HG02973 (cell line): ENCODE results near the gene TRIM31.

Source experiments
- ATAC-seq: cut with Tn5 transposase; IDR thresholded peaks from one replicate; pipeline ENCODE4 v1.9.1; 2021; ENCODE audit warnings: moderate library complexity; ENCODE audit not compliant: unreplicated experiment

Gene TRIM31, protein sequence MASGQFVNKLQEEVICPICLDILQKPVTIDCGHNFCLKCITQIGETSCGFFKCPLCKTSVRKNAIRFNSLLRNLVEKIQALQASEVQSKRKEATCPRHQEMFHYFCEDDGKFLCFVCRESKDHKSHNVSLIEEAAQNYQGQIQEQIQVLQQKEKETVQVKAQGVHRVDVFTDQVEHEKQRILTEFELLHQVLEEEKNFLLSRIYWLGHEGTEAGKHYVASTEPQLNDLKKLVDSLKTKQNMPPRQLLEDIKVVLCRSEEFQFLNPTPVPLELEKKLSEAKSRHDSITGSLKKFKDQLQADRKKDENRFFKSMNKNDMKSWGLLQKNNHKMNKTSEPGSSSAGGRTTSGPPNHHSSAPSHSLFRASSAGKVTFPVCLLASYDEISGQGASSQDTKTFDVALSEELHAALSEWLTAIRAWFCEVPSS

DNA sequence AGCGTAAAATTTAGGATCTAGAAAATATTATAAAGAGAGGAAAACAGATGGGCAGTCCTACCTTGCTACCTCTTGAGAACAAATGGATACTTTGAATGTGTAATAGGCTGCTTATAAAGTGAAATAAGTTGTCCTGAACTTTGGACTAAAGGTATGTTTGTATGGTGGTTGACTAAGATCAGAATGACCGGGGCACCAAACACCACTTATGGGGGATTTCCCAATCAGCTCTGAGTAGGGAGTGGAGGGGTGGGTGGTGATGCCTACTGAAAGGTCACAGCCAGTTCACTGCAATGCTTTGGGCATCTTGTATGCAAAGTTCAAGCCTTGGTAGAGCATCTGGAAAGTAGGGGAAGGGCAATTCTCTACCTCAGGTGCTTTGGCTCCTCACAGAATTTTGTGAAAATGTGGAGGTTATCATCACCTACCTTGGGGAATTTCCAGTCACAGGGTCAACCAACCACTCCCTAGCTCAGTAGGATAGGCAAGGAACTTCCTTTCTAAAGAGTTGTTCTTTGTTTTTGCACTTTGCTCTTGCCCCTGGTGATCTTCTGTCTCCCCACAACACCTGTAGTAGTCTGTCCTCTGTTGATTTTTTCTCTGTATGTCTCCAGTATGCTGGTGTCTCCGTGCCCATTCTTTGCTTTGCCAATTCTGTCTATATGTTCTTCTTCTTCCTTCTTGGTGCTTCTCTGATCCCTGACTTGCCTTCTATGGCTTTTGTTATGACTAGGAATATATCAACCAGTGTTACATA is at the start of gene TRIM31:
TRIM31 (minus strand) TSS at position 88 of the 757 bp plus-strand sequence. CDS start 285 bp downstream, outside the sequence.
- no peak for ATAC-seq

- no peak for ATAC-seq
Measured at GRCh38 chr6:30162265-30163089, 49.6 kb upstream of the TRIM31 start.

DNA sequence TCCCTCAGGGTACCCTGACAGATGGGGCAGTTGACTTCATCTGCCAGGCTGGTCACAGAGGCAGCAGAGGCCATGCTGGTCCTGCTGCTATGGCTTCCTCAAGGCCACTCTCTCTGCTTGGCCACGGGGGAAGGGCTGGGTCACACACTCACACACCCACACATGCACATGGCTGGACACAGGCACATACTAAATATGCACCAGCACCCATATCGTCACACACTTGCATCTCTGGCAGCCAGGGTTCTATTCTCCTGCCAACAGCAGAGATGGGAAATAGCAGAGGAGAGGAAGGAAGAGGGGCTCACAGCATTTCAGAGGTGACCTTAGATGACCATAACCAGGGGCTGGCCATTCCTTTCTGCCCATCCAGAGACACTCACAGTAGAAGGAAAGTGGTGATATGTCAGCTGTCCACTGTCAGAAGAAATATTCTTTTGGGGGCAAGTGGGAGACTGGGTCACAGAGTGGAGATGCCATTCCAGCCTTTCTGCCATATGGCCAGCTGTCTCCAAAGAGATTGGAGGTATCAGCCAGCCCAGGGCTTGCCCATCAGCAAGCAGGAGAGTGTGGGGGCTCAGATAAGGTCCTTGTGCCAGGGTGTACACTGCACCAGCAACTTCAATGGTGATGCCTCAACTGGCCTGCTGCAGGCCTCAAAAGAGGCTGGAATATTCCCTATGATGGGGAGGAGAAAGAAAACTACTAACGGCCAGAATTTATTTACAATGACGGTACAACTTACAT is 48.1 kb upstream of the TRIM31 start, which contains the start of gene TRIM10:
TRIM10 (minus strand) TSS at position 427 of the 747 bp plus-strand sequence; CDS start at position 74, 353 bp downstream.
- no peak for ATAC-seq

DNA sequence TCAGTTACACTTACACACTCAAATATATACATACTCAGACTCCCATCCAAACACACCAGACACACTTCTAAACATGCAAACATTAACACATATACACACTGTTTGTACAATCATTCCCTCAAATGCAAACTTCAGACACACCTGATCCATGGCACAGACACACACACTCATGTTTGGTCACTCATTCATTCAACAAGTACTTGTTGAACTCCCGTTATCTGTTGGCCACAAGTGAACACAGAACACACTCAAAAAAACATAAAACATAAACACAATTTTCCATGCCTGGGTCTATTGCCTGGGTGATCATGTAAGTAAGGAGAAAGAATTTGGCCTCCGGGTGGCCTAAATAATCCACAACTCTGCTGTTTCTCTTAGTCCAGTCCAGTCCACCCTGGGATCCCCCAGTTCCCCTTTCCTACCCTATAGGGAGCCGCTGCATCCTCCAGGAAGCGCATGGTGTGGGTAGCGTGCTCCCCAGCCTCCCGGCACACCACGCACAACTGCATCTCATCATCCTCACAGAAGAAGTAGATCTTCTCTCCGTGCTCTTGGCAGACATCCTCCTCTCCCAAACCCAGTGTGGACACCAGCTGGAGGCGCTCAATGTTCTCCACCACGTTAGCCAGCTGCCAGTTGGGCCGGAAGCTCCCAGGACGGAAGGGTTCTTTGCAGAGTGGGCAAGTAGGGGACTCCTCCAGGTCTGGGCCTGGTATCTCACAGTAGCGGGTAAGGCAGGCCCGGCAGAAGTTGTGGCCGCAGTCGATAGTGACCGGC is 47.3 kb upstream of the TRIM31 start:
- no peak for ATAC-seq

DNA sequence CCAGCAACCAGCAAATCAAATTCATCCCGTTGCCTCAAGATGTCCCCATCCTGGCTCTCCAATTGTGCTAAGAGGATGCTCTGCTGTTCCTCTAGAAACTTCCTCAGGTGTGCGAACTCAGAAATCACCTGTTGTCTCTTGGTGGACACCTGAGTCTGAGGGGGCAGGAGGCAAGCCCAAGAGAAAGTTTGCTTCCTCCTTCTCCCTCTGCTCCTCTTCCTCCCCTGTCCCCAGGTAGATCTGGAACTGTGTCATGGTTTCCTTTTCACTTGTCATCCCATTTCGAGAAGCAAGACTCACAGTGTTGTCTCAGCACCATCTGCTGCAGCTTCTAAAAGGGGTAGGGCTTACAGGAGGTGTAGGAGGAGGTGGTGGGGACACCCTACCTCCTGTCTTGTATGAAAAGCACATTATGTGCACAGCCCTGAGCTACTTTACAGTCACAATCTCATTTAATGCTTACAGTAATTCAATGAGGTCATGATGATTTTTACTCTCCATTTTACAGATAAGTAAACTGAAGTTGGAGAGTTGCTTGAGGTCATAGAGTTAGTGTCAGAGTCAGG is 45.7 kb upstream of the TRIM31 start:
- ATAC-seq: no peak

- no peak for ATAC-seq
Measured at GRCh38 chr6:30157999-30158398, 45.1 kb upstream of the TRIM31 start.

- no peak for ATAC-seq
Measured at GRCh38 chr6:30157581-30157980, 44.7 kb upstream of the TRIM31 start.

DNA sequence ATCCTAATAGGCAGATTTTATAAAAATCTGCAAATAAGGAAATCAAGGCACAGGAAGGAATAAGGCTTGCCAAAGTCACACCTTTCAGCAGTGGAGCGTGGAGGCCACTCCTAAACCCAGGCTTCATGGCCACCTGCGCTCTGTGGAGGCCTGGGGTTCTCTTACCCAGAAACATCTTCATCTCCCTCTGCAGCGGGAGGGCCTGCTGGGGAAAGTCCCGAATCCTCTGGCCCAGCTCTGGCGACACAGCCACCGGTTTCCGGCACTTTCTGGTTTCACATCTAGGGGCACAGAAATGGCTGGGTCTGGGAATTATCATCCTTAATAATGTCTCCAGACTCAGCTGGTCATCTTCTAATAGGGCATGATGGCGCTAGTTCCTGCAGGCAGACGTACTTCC is 43.9 kb upstream of the TRIM31 start:
- ATAC-seq: no peak

GRCh38 chr6:30156262-30156599 is 43.3 kb upstream of the TRIM31 start:
- no peak for ATAC-seq

DNA sequence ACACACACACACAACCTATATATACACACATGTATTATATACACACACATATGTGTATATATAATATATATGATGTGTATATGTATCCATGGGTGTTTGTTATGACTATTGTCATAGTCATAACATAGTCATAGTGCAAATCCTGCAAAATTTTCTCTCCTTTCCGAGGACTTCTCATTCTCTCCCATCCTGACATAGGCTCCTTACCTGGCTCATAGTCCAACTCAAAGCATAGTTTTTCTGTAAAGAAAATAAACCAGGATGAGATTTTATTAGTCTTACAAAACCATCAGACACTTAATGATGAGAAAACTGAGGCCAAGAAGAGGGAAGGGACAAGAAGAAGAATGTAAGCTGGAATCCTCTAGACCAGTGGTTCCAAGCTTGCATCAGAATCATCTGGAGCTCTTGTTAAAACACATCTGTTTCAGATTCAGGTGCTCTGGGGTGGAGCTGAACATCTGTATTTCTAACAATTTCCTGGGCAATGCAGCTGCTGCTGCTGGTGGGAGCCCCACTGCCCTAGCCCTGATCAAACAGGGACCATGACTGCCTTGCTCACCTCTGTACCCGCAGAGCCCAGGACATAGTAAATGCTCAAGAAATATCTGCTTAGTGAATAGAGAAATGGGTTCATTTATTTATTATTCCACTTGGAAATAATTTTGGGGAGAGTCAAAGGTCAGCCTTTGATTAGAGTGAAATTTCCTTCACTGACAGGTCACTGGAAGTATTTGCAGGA is 42.8 kb upstream of the TRIM31 start:
- ATAC-seq: no peak

- ATAC-seq: no peak
Measured at GRCh38 chr6:30154709-30155519, 42.0 kb upstream of the TRIM31 start.

GRCh38 chr6:30154061-30154460 is 41.2 kb upstream of the TRIM31 start:
- no peak for ATAC-seq

GRCh38 chr6:30152910-30153610 is 40.2 kb upstream of the TRIM31 start:
- no peak for ATAC-seq

DNA sequence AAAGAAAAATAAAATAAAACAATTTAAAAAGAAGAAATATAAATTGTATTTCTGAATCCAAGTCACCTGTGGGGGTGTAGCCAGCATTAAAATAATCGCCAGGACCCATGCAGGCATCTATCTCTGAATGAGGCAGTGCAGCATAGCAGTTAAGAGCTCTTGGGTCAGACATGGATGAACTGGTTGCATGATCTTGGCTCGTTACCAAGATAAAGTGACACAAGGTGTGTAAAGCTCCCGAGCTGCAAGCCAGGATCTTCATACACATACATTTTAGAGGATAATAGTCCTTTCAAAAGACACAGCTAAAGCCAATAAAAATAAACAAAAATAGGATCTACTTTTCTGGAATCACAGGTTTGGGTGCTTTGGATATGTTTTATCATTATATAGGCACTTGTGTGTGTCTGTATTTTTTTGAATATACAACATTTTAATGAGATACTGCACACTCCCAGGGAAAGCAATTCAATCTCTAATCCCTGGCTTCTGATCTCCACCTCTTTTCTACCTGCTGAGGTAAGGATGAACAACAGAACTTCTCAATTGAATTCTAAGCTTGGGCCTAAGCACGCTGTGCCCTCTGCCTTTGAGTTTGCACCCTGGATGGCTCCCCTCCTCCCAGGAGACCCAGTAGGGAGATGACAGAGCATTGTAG is 39.3 kb upstream of the TRIM31 start:
- ATAC-seq: no peak

DNA sequence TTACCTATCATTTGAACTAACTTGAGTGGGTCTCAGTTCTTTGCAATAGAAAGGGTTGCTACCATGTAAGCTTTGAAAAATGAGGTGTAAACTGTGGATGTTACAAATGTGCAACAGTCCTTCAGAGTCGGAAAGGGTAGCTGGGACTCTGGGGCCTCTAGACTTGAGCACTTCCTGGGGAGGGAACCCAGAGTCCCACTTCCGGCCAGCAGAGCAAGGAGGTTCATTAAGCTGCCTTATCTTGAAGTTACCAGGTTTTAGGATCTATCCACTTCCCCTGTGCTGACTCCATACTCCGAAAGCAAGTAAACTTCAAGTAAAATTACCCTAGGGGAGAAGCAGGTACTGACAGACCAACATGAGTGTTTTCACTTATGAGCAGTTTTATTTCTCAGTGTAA is 38.7 kb upstream of the TRIM31 start:
- ATAC-seq: no peak

- ATAC-seq: no peak
Measured at GRCh38 chr6:30150671-30151395, 37.9 kb upstream of the TRIM31 start.
